ENCODE results near the gene CERS2.

DNA sequence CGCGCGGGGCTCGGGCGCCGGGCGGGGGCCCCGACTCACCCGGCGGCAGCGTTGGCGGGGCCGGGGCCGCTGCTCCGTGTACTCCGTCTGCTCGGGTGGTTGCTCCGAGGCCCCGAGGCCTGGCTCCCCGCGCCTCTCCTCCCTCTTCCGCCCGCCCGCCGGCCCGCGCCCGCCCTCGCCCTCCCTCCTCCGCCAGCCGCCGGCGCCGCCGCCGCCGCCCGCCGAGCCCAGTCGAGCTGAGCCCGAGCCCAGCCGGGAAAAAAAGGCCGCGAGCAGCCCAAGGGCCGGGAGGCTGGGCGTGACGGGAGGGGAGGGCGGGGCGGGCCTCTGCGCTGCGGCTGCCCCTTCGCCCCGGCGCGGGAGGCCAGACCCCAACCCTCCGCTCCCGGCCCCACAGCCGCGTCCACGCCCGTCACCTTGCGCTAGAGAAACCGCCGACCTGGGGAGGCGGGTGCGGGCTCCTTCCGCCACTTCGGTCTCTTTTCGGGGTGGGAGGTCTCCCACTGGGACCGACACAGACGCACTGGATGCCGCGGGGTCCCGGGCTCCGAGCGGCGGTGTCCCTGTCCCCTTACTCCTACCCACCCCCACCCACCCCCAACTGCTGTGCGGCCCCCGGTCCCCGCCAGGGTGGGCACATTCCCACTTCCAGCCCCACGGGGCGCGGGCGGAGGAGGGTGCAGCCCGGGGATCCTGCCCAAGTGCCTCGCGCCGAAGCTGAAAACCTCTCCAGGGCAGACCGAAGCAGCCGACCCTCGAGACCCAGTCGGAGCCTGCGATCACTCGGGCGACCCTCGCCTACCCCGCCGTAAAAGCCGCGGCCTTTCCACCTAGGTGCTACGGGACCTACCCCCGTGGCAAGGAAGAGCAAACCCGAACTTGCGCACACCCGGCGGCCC, at the start of gene CERS2:
- TF ChIP-seq YY1 (IDR thresholded peaks at IDR 0.05; ENCODE audit: low read depth) (no peak), EP300 (IDR thresholded peaks at IDR 0.05; ENCODE audit: borderline replicate concordance) (no peak), ZBTB7A (IDR thresholded peaks at IDR 0.05; ENCODE audit: low read depth) (peak; percentile 85; the same call in 1 of the 2 replicates), MAX (IDR thresholded peaks at IDR 0.05) (no peak), NFIC (IDR thresholded peaks at IDR 0.05) (no peak), EGR1 (IDR thresholded peaks at IDR 0.05) (no peak), FOXM1 (IDR thresholded peaks at IDR 0.05; ENCODE audit: borderline replicate concordance, low read depth) (no peak), RAD21 (IDR thresholded peaks at IDR 0.05; ENCODE audit: low read depth) (no peak)
- TF ChIP-seq, protein P1, sequence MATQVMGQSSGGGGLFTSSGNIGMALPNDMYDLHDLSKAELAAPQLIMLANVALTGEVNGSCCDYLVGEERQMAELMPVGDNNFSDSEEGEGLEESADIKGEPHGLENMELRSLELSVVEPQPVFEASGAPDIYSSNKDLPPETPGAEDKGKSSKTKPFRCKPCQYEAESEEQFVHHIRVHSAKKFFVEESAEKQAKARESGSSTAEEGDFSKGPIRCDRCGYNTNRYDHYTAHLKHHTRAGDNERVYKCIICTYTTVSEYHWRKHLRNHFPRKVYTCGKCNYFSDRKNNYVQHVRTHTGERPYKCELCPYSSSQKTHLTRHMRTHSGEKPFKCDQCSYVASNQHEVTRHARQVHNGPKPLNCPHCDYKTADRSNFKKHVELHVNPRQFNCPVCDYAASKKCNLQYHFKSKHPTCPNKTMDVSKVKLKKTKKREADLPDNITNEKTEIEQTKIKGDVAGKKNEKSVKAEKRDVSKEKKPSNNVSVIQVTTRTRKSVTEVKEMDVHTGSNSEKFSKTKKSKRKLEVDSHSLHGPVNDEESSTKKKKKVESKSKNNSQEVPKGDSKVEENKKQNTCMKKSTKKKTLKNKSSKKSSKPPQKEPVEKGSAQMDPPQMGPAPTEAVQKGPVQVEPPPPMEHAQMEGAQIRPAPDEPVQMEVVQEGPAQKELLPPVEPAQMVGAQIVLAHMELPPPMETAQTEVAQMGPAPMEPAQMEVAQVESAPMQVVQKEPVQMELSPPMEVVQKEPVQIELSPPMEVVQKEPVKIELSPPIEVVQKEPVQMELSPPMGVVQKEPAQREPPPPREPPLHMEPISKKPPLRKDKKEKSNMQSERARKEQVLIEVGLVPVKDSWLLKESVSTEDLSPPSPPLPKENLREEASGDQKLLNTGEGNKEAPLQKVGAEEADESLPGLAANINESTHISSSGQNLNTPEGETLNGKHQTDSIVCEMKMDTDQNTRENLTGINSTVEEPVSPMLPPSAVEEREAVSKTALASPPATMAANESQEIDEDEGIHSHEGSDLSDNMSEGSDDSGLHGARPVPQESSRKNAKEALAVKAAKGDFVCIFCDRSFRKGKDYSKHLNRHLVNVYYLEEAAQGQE (IDR thresholded peaks at IDR 0.05; ENCODE audit: low read depth), result no peak
